NCI-H2196 (cell line): ENCODE measurements around the gene DHRS3.

Experiments
- DNase-seq: peaks from one replicate; lab custom pipeline; 2025; ENCODE audit not compliant: unreplicated experiment; lab: John Stamatoyannopoulos, UW

Gene DHRS3

GRCh38 chr1:12599657-12600056 is 18.4 kb downstream of the DHRS3 start:
- DNase-seq, result no peak

- no peak for DNase-seq
These were observed 19.0 kb downstream of the DHRS3 start for GRCh38 chr1:12598974-12599373.

- DNase-seq, result peak; percentile 42
These were observed 20.2 kb downstream of the DHRS3 start for GRCh38 chr1:12597792-12598191.

GRCh38 chr1:12596007-12596821 is 21.8 kb downstream of the DHRS3 start:
- peak; percentile 90 for DNase-seq

GRCh38 chr1:12595757-12596006 is 22.3 kb downstream of the DHRS3 start:
- no peak for DNase-seq

- peak; percentile 74 for DNase-seq
These were observed 22.8 kb downstream of the DHRS3 start for GRCh38 chr1:12594966-12595756.

GRCh38 chr1:12594490-12594889 is 23.5 kb downstream of the DHRS3 start:
- DNase-seq, result no peak

- DNase-seq, result no peak
These were observed 24.4 kb downstream of the DHRS3 start for GRCh38 chr1:12593621-12594066.

- DNase-seq, result no peak
These were observed 25.5 kb downstream of the DHRS3 start for GRCh38 chr1:12592496-12592895.

- no peak for DNase-seq
These were observed 26.6 kb downstream of the DHRS3 start for GRCh38 chr1:12591267-12591938.

- no peak for DNase-seq
These were observed 29.3 kb downstream of the DHRS3 start for GRCh38 chr1:12588695-12589094.

GRCh38 chr1:12587981-12588640 is 29.9 kb downstream of the DHRS3 start:
- DNase-seq, result no peak

GRCh38 chr1:12585951-12586942 is 31.8 kb downstream of the DHRS3 start:
- no peak for DNase-seq

- DNase-seq, result no peak
These were observed 32.5 kb downstream of the DHRS3 start for GRCh38 chr1:12585536-12585935.

GRCh38 chr1:12584900-12585525 is 33.0 kb downstream of the DHRS3 start:
- no peak for DNase-seq

GRCh38 chr1:12583484-12583883 is 34.5 kb downstream of the DHRS3 start:
- no peak for DNase-seq

GRCh38 chr1:12582649-12583048 is 35.4 kb downstream of the DHRS3 start:
- no peak for DNase-seq

- DNase-seq, result no peak
These were observed 36.8 kb downstream of the DHRS3 start for GRCh38 chr1:12581179-12581578.

- DNase-seq, result no peak
These were observed 37.7 kb downstream of the DHRS3 start for GRCh38 chr1:12580054-12580887.
